Limb (tissue), 2 donors: ENCODE data around the gene PHB1.
A peak's percentile ranks its signal among the peaks of the same experiment; 100 is the strongest.
"Not testable (repeated sequence)": the region's sequence is repeated elsewhere in the genome, so short reads cannot be mapped to it uniquely, and the experiment has no call there.

ENCODE experiments used
- DNase-seq, 2 donors: peaks; one replicate each; pipeline ENCODE4 v3.0.0-alpha.2; 2016; ENCODE audit errors: extremely low spot score in 2 of 2

Gene PHB1

GRCh38 chr17:49439673-49440571, 25.2 kb upstream of the PHB1 start:
- no peak for DNase-seq

- no peak for DNase-seq
These were observed 24.6 kb upstream of the PHB1 start for GRCh38 chr17:49439305-49439672.

GRCh38 chr17:49438436-49439278, 24.0 kb upstream of the PHB1 start:
- no peak for DNase-seq

GRCh38 chr17:49437696-49438435, 23.2 kb upstream of the PHB1 start:
- DNase-seq, result no peak

- DNase-seq, result no peak
These were observed 21.5 kb upstream of the PHB1 start for GRCh38 chr17:49436174-49436573.

- no peak for DNase-seq
These were observed 21.0 kb upstream of the PHB1 start for GRCh38 chr17:49435671-49436029.

- DNase-seq, result no peak
These were observed 20.4 kb upstream of the PHB1 start for GRCh38 chr17:49434821-49435670.

- DNase-seq, result no peak
These were observed 18.5 kb upstream of the PHB1 start for GRCh38 chr17:49433000-49433694.

- no peak for DNase-seq
These were observed 17.1 kb upstream of the PHB1 start for GRCh38 chr17:49431743-49432142.

- no peak for DNase-seq
These were observed 10.3 kb upstream of the PHB1 start for GRCh38 chr17:49425004-49425286.

GRCh38 chr17:49424276-49425003, 9.8 kb upstream of the PHB1 start:
- DNase-seq, result not testable (repeated sequence)

GRCh38 chr17:49422714-49423113, 8.0 kb upstream of the PHB1 start:
- no peak for DNase-seq

- DNase-seq, result not testable (repeated sequence)
These were observed 5.1 kb upstream of the PHB1 start for GRCh38 chr17:49419761-49420160.

- DNase-seq, result not testable (repeated sequence)
These were observed 4.4 kb upstream of the PHB1 start for GRCh38 chr17:49418754-49419740.

- no peak for DNase-seq
These were observed 436 bp downstream of the PHB1 start for GRCh38 chr17:49414271-49414621.

GRCh38 chr17:49409066-49409465, 5.6 kb downstream of the PHB1 start:
- DNase-seq, result no peak

- peak; percentile 70 to 89 for DNase-seq
These were observed 6.6 kb downstream of the PHB1 start for GRCh38 chr17:49407981-49408501.

GRCh38 chr17:49407086-49407485, 7.6 kb downstream of the PHB1 start:
- DNase-seq, result no peak
